Testis (tissue), 3 donors: Measurements from ENCODE around the gene PSMB1. TPM values are rescaled to one million over a fixed set of nuclear protein-coding genes. Genes with fewer than 3 reads are reported as not detected.

Experiments
- DNase-seq: peaks from one replicate; pipeline ENCODE4 v3.0.0-alpha.2; 2019
- H3K27ac ChIP-seq, 2 donors: fragments of 200-600 bp; sonication (generic); one replicate each; pipeline ENCODE4 v1.5.1; 2019
- H3K27me3 ChIP-seq: fragments of 200-600 bp; sonication (generic); one replicate; pipeline ENCODE4 v1.5.1; 2019
- H3K36me3 ChIP-seq: fragments of 200-600 bp; sonication (generic); one replicate; pipeline ENCODE4 v1.5.1; 2017; ENCODE audit warnings: low read depth; ENCODE audit errors: missing control alignments
- H3K4me1 ChIP-seq: fragments of 200-600 bp; sonication (generic); one replicate; pipeline ENCODE4 v1.5.1; 2019
- H3K4me3 ChIP-seq, 2 donors: fragments of 200-600 bp; sonication (generic); one replicate each; pipeline ENCODE4 v1.5.1; 2017 to 2019
- H3K9me3 ChIP-seq: fragments of 200-600 bp; sonication (generic); one replicate; pipeline ENCODE4 v1.5.1; 2017
- CTCF ChIP-seq, 3 experiments: fragments of 450-650 bp in 2 of 3; fragments of 200-600 bp in 1 of 3; sonication (generic) in 1 of 3; IDR thresholded peaks; one replicate each; pipeline ENCODE4 v1.5.1; 2016 to 2019; ENCODE audit warnings: antibody characterized with exemption in 3 of 3, mild to moderate bottlenecking in 2 of 3, moderate library complexity in 1 of 3
- POLR2A ChIP-seq: fragments of 450-650 bp; IDR thresholded peaks from one replicate; pipeline ENCODE4 v1.6.1; 2017; ENCODE audit warnings: antibody characterized with exemption, mild to moderate bottlenecking, moderate library complexity
- WGBS, 2 donors: methylation state at CpG; one replicate each; pipeline ENCODE4 v1.1.5; 2018; 5-methylcytosine and 5-hydroxymethylcytosine counted together
- intact Hi-C: fragments of 100-400 bp; cut with DNase I; formaldehyde crosslinking; loops from one replicate; pipeline ENCODE4 v1.15.1; 2023; ENCODE audit warnings: low total_unique reads
- polyA plus RNA-seq: library from polyadenylated mRNA; stranded (reverse); fragments of 350-450 nt; fragmentation: Illumina TruSeq; extraction: RNeasy Lipid Tissue Mini Kit (QIAGEN cat#74804); gene quantifications from one replicate; pipeline ENCODE4 v1.2.3, GENCODE V29; 2014; ENCODE audit warnings: low read depth, low replicate concordance; ENCODE audit not compliant: insufficient read depth
- total RNA-seq, 2 donors: library from RNA; depleted of rRNA; stranded (reverse); fragments of >200 nt; gene quantifications; one replicate each; pipeline ENCODE4 v1.2.3, GENCODE V29; 2016

PSMB1 gene
- total and polyA plus RNA-seq, 3 donors from 2014 or later: 170 to 208 (median 181) TPM

- Histone ChIP-seq H3K27me3 (no peaks in the 10 kb centered on the region), H3K9me3 (no peaks in the 10 kb centered on the region), H3K4me1 (peaks cover 2% of the 10 kb centered on the region), H3K36me3 (no peaks in the 10 kb centered on the region), H3K4me3 (no peak overlapping the region), H3K27ac (no peak overlapping the region)
- DNase-seq: no peak
- intact Hi-C loops: no loop called here
- TF ChIP-seq POLR2A (no peak), CTCF (IDR thresholded peaks at IDR 0.05) (no peak)
- WGBS, 2 donors: 85 to 94% methylated on average over 5 of the region's 5 CpGs
These were observed 67.9 kb downstream of the PSMB1 start for GRCh38 chr6:170485159-170485558.

Other genes with a start within 250 kb of the PSMB1 start
- 10 to 100 TPM; 40.6 to 62.2 TPM for gene FAM120B, start 246.5 kb downstream of the PSMB1 start, total RNA-seq
- 33.8 TPM for gene FAM120B, start 246.5 kb downstream of the PSMB1 start, polyA plus RNA-seq
- 10 to 100 TPM; 44.4 to 50.2 TPM for gene TBP, start 1.1 kb upstream of the PSMB1 start, total RNA-seq
- 101 TPM for gene TBP, start 1.1 kb upstream of the PSMB1 start, polyA plus RNA-seq
- 10 to 100 TPM; 56.4 to 60.6 TPM for gene PDCD2, start 31.3 kb upstream of the PSMB1 start, total RNA-seq
- 41.9 TPM for gene PDCD2, start 31.3 kb upstream of the PSMB1 start, polyA plus RNA-seq